Breast epithelium (tissue), 3 donors: ENCODE measurements around the gene PANK2.

Source experiments
- POLR2A ChIP-seq: fragments of 450-650 bp; IDR thresholded peaks from one replicate; pipeline ENCODE4 v1.6.1; 2016; ENCODE audit warnings: antibody characterized with exemption, mild to moderate bottlenecking, moderate library complexity
- POLR2AphosphoS5 ChIP-seq, 3 donors: sonication (generic); formaldehyde crosslinking; IDR thresholded peaks; one replicate each; pipeline ENCODE4 v1.6.1; 2017; ENCODE audit warnings: antibody characterized with exemption in 3 of 3

- TF ChIP-seq POLR2AphosphoS5 (IDR thresholded peaks at IDR 0.05) (no peak), POLR2A (no peak)
Measured at GRCh38 chr20:3896302-3896701, 7.1 kb downstream of the PANK2 start.
